Measurements from ENCODE around the gene TOPAZ1. TPM values are rescaled to one million over a fixed set of nuclear protein-coding genes. Genes with fewer than 3 reads are reported as not detected.

TOPAZ1 gene
- total RNA-seq, 1 experiment from 2014 or later, result not detected

- DNase-seq (ENCODE audit: low read depth), result no peak
- in situ Hi-C loops (cut with HindIII; ENCODE audit: low pct_unique_long_range_greater_than_20kb, low sequenced_read_pairs), result no loop called here
Observed at GRCh38 chr3:44237665-44238064, 4.0 kb upstream of the TOPAZ1 start.

DNA sequence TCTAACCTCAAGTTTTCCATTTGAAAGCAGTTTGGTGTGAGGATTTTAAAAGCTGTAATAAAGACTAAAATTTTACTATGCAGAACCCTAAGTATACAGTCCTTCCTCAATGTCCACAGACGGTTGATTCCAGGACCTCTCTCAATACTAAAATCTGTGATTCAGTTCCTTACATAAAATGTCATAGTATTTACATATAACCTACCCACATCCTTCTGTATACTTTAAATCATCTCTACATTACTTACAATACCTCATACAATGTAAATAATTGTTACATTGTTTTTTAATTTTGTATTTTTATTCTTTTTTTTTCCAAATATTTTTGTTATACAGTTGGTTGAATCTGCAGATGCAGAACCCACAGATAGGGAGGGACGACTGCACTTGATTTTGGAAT lies 2.8 kb upstream of the TOPAZ1 start:
- no peak for DNase-seq (ENCODE audit: low read depth)
- in situ Hi-C loops (cut with HindIII; ENCODE audit: low pct_unique_long_range_greater_than_20kb, low sequenced_read_pairs), result no loop called here

GRCh38 chr3:44240061-44240460 lies 1.6 kb upstream of the TOPAZ1 start:
- no peak for DNase-seq (ENCODE audit: low read depth)
- in situ Hi-C loops (cut with HindIII; ENCODE audit: low pct_unique_long_range_greater_than_20kb, low sequenced_read_pairs), result no loop called here

GRCh38 chr3:44242721-44243120 lies 1.0 kb downstream of the TOPAZ1 start:
- in situ Hi-C loops (cut with HindIII; ENCODE audit: low pct_unique_long_range_greater_than_20kb, low sequenced_read_pairs), result no loop called here
- DNase-seq (ENCODE audit: low read depth), result no peak

GRCh38 chr3:44248152-44248551 lies 6.5 kb downstream of the TOPAZ1 start:
- DNase-seq (ENCODE audit: low read depth), result no peak
- in situ Hi-C loops (cut with HindIII; ENCODE audit: low pct_unique_long_range_greater_than_20kb, low sequenced_read_pairs), result no loop called here

DNA sequence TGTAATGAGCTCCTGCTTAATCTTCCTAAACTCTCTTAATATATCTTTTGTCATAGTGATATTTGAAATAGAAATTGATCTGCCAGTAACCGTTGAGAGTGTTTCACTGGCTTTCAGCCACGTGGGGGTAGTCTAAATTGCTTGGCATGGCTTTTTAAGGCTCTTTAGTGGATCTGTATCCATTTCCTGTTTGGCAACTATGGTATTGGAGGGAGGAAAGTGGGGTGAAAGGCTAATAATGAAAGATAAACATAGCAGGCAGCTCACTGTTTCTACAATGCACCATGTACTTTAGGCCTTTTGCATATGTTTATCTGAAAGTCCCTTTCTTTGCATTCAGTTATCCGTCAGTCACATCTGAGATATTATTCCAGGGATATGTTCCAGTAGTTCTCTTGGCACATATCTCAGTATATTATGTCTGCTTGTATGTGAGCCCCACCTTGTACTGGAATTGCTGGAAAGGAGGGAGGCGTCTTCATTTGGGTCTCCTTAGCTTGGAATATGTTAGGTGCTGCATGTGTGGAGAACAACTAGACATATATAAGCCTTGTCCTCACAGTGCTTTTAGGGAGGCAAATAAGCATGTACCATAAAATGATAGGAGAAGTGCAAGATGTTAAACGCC lies 10.8 kb downstream of the TOPAZ1 start:
- no peak for DNase-seq (ENCODE audit: low read depth)
- in situ Hi-C loops (cut with HindIII; ENCODE audit: low pct_unique_long_range_greater_than_20kb, low sequenced_read_pairs), result no loop called here

- DNase-seq (ENCODE audit: low read depth), result no peak
- in situ Hi-C loops (cut with HindIII; ENCODE audit: low pct_unique_long_range_greater_than_20kb, low sequenced_read_pairs), result no loop called here
Observed at GRCh38 chr3:44259404-44259803, 17.7 kb downstream of the TOPAZ1 start.

DNA sequence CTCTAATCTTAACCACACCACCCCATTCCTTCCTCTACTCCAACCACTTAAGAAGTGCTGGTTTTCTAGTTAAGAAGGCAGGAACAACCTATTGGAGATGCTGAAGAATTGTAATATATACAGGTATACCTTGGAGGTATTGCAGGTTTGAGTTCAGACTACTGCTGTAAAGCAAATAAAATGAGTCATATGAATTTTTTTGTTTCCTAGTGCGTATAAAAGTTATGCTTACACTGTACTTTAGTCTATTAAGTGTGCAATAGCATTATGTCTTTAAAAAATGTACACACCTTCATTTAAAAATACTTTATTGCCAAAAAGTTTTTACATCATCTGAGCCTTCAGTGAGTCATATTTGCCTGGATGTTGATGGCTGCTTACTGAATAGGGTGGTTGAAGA lies 22.5 kb downstream of the TOPAZ1 start:
- in situ Hi-C loops (cut with HindIII; ENCODE audit: low pct_unique_long_range_greater_than_20kb, low sequenced_read_pairs), result no loop called here
- no peak for DNase-seq (ENCODE audit: low read depth)

DNA sequence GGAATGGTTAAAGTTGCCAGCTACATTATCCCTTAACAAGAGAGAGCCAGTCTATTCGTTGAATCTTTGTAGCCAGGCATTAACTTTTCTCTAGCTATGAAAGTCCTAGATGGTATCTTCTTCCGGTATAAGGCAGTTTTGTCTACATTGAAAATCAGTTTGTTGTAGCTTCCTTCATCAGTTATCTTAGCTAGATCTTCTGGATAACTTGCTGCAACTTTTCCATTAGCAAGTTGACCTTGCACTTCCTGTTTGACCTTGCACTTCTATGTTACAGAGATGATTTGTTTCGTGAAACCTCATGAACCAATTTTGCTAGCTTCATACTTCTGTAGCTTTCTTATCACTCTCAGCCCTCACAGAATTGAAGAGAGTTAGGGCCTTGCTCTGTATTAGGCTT lies 24.1 kb downstream of the TOPAZ1 start:
- in situ Hi-C loops (cut with HindIII; ENCODE audit: low pct_unique_long_range_greater_than_20kb, low sequenced_read_pairs), result no loop called here
- DNase-seq (ENCODE audit: low read depth), result no peak

DNA sequence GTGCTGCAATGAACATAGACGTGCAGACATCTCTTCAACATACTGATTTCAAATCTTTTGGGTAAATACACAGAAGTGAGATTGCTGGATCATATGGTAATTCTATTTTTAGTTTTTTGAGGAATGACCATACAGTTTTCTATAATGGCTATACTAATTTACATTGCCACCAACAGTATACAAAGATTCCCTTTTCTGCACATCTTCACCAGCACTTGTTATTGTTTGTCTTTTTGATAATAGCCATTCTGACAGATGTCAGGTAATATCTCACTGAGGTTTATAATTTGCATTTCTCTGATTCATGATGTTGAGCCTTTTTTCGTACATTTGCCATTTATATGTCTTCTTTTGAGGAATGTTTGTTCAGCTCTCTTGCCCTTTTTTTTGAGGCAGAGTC lies 30.5 kb downstream of the TOPAZ1 start:
- in situ Hi-C loops (cut with HindIII; ENCODE audit: low pct_unique_long_range_greater_than_20kb, low sequenced_read_pairs), result no loop called here

GRCh38 chr3:44277925-44278324 lies 36.2 kb downstream of the TOPAZ1 start:
- in situ Hi-C loops (cut with HindIII; ENCODE audit: low pct_unique_long_range_greater_than_20kb, low sequenced_read_pairs), result no loop called here
- DNase-seq (ENCODE audit: low read depth), result no peak

More for the DNA sequence above, 30.5 kb downstream of the TOPAZ1 start:
- DNase-seq (ENCODE audit: low read depth), result no peak

DNA sequence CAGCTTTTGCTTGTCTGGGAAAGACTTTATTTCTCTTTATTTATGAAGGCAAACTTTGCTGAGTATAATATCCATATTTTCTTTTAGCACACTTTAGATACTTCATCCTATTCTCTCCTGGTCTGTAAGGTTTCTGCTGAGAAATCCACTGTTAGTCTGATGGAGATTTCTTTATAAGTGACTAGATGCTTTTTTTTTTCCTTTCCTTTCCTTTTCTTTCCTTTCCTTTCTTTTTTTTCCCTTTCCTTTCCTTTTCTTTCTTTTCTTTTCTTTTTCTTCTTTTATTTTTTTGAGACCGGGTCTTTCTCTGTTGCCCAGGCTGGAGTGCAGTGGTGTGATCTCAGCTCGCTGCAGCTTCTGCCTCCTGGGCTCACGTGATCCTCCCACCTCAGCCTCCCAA lies 38.4 kb downstream of the TOPAZ1 start:
- DNase-seq (ENCODE audit: low read depth), result no peak
- in situ Hi-C loops (cut with HindIII; ENCODE audit: low pct_unique_long_range_greater_than_20kb, low sequenced_read_pairs), result no loop called here

DNA sequence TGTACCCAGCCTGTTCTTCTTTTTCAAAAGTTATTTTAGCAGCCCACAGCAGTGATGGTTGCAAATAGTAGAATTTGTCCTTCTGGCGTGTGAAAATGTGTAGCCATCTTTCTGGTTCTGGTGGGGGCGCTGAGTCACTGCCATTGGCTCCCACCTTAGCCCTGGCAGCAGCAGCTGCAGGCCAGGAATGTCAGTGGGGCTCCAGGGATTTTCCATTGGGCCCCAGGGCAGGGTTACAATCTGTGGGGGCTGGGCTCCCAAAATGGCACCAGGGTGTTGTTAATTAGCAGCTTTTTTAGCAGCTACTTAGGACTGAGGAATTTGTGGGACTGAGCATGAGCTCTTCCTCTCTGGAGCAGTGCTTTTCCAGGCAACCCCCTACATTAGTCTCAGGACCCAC lies 38.9 kb downstream of the TOPAZ1 start:
- no peak for DNase-seq (ENCODE audit: low read depth)
- in situ Hi-C loops (cut with HindIII; ENCODE audit: low pct_unique_long_range_greater_than_20kb, low sequenced_read_pairs), result no loop called here

GRCh38 chr3:44284949-44285348 lies 43.3 kb downstream of the TOPAZ1 start:
- in situ Hi-C loops (cut with HindIII; ENCODE audit: low pct_unique_long_range_greater_than_20kb, low sequenced_read_pairs), result no loop called here
- DNase-seq (ENCODE audit: low read depth), result no peak

DNA sequence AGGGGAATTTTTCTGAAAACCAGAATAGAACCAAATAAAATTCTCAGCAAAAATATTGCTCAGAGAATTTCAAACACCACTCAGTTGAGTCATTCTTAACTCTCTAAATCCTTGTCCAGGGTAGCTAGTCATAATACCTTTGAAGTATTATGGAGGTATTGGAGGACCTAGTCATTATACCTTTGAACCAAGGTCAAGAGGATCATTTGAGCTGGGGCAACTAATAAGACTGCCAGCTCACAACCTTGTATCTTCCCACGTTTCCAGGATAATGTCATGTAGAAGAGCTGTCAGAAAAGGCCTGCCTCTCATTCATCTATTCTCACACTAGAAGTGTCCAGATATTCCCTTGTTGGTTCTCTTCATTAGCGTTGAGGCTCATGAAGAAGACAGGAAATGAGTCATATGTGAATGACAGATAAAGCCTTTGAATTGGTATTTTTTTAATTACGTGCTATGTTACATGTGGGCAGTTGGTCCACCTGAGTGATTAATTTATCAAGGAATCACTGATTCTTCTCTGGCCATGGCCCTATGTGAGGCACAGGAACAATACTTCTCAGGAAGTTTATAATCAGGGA lies 48.3 kb downstream of the TOPAZ1 start:
- no peak for DNase-seq (ENCODE audit: low read depth)
- in situ Hi-C loops (cut with HindIII; ENCODE audit: low pct_unique_long_range_greater_than_20kb, low sequenced_read_pairs), result no loop called here

DNA sequence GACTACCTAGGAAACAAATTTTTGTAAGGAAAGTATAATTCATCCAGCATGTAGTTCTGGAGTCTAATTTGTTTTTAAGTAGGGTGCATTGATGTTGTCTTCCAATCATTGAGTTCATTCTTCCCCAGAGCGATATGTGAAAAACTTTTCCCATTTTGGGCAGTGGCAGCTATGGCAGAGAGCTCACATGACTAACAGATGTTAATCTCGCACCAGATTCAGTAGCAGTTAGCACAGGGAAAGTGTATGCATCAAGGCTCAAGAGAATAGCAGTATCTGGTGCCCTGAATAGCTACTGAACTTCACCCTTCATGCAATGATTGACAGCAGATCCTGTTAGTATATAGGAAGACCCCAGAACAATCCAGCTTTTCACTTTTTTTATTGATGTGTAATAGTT lies 50.6 kb downstream of the TOPAZ1 start:
- in situ Hi-C loops (cut with HindIII; ENCODE audit: low pct_unique_long_range_greater_than_20kb, low sequenced_read_pairs), result no loop called here
- DNase-seq (ENCODE audit: low read depth), result no peak

DNA sequence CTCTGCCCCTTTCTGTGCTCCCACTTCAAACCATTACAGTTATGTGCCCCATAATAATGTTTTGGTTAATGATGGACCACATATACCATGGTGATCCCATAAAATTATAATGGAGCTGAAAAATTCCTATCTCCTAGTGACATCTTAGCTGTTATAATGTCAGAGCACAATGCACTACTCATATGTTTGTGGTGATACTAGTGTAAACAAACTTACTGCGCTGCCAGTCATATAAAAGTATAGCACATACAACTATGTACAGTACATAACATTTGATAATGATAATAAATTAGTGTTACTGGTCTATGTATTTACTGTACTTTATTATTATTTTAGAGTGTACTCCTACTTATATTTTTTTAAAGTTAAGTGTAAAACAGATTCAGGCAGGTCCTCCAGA lies 51.3 kb downstream of the TOPAZ1 start:
- in situ Hi-C loops (cut with HindIII; ENCODE audit: low pct_unique_long_range_greater_than_20kb, low sequenced_read_pairs), result no loop called here
- DNase-seq (ENCODE audit: low read depth), result no peak

- no peak for DNase-seq (ENCODE audit: low read depth)
- in situ Hi-C loops (cut with HindIII; ENCODE audit: low pct_unique_long_range_greater_than_20kb, low sequenced_read_pairs), result no loop called here
Observed at GRCh38 chr3:44297255-44297654, 55.6 kb downstream of the TOPAZ1 start.

- DNase-seq (ENCODE audit: low read depth), result no peak
- in situ Hi-C loops (cut with HindIII; ENCODE audit: low pct_unique_long_range_greater_than_20kb, low sequenced_read_pairs), result no loop called here
Observed at GRCh38 chr3:44301746-44302145, 60.1 kb downstream of the TOPAZ1 start.

DNA sequence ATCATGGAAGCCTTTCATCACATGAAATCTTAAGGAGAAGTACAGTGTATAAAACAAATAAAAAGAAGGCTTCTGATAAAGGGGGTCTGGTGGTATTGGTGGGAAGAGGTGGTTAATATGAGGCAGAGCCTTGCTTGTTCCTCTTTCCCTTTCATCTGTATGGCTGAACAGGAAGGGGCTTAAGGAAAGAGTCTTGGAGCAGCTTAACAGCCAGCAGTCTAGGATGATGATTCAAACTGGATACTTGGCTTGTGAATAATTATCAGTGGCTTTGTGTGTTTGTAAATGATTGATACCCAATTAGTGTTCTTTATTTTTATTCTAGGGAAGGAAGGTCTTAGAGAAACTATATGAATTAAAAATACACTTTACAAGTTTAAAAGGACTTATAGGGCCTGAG lies 67.8 kb downstream of the TOPAZ1 start:
- no peak for DNase-seq (ENCODE audit: low read depth)
- in situ Hi-C loops (cut with HindIII; ENCODE audit: low pct_unique_long_range_greater_than_20kb, low sequenced_read_pairs), result no loop called here
